CMK (cell line): ENCODE results near the gene CSE1L.
"Not testable (repeated sequence)": the region's sequence is repeated elsewhere in the genome, so short reads cannot be mapped to it uniquely, and the experiment has no call there.

ENCODE experiments used
- DNase-seq: peaks from one replicate; pipeline ENCODE4 v3.0.0-alpha.2; 2010; ENCODE audit warnings: low read depth

CSE1L gene

DNA sequence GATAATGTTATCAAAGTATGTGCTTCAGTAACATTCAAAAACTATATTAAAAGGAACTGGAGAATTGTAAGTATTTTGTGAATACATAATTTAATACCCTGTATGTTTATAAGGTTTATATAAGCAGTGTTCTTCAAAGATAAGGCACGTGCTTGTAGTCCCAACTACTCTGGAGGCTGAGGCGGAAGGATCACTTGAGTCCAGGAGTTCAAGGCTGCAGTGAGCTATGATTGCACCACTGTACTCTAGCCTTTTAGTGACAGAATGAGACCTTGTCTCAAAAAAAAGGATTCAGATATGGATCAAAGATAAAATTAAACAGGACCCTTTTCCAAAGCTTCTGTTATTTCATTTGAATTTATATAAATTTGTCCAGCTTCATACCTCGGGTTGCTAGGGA, 17.2 kb downstream of the CSE1L start:
- no peak for DNase-seq

GRCh38 chr20:49074521-49074920, 28.4 kb downstream of the CSE1L start:
- no peak for DNase-seq

DNA sequence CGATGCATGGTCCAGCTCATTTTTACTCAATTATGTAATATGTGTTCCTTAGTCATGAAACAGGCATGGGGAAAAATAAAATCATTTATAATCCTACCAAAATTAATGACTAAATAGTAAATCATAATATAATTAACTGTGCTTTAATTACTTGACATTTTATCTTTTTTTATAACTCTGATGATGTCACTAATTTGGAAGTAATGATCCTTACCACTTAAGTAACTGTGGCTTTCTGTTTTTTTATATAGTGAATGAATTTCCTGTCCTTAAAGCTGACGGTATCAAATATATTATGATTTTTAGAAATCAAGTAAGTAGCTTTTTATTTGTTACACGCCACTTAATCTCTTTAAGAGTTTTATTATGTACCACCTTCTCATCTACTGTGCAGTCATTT, 32.2 kb downstream of the CSE1L start:
- DNase-seq, result no peak

DNA sequence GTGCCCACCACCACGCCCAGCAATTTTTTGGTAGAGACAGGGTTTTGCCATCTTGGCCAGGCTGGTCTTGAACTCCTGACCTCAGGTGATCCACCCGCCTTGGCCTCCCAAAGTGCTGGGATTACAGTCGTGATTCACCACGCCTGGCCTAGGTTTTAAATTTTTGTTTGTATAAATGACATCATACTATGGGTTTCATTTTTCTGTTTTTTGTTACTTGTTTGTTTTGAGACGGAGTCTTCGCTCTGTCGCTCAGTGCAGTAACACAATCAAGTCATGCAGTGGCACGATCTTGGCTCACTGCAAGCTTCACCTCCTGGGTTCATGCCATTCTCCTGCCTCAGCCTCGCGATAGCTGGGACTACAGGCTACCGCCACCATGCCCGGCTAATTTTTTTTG, 36.2 kb downstream of the CSE1L start:
- DNase-seq, result not testable (repeated sequence)

- no peak for DNase-seq
Observed at GRCh38 chr20:49091104-49091503, 45.0 kb downstream of the CSE1L start.

DNA sequence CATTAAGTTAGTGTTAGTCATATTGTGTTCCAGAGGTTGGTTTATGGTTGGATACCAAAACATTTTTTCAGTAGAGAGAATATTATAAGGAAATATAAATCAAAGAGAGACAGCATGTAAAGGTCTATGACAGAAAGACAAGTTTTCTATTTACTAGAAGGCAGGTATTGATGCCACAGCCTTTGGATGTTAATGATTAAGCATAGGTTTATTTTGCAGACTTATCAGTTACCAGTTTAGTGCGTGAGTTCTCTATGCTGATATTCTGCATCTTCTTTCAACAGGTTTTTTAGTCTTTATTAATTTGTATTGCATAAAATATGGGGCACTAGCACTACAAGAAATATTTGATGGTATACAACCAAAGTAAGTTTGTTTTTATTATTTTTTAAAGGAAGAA, 45.6 kb downstream of the CSE1L start:
- no peak for DNase-seq

DNA sequence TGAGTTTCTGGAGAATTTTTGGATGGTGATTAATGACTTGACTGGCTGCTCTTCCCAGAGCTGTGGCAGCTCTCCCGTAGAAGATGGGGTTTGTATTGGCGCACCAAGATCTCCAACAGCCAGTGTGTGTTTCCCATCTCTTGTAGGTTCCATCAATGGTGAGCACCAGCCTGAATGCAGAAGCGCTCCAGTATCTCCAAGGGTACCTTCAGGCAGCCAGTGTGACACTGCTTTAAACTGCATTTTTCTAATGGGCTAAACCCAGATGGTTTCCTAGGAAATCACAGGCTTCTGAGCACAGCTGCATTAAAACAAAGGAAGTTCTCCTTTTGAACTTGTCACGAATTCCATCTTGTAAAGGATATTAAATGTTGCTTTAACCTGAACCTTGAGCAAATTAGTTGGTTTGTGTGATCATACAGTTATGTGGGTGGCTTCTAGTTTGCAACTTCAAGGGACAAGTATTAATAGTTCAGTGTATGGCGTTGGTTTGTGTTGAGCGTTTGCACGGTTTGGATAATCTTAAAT, 50.2 kb downstream of the CSE1L start:
- DNase-seq, result no peak

GRCh38 chr20:49097159-49097558, 51.0 kb downstream of the CSE1L start:
- no peak for DNase-seq

GRCh38 chr20:49098136-49098535, 52.0 kb downstream of the CSE1L start:
- no peak for DNase-seq

DNA sequence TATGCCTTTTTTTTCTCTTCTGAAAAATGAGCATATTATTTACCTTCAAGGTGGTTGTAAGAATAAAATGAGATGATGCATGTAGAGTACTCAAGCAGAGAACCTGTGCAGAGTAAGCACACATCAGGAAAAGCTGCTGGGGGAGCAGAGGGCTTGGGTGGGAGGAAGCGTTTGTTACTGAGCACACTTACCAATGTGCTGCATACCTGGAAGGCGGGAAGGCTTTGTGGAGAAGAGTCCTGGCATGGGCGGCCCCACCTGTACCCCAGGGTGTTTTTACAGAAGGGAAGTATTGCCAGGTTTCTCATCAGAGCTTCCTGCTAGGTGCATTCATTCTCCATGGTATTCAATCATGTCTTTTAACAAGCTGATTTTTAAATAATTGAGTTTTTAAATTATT, 52.9 kb downstream of the CSE1L start:
- no peak for DNase-seq

DNA sequence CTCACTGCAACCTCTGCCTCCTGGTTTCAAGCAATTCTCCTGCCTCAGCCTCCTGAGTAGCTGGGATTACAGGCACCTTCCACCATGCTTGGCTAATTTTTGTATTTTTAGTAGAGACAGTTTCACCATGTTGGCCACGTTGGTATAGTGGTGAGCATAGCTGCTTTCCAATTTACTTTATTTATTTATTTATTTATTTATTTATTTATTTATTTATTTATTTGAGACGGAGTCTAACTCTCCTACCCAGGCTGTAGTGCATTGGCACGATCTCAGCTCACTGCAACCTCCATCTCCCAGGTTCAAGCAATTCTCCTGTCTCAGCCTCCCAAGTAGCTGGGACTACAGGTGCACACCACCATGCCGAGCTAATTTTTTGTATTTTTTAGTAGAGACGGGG, 54.2 kb downstream of the CSE1L start:
- not testable (repeated sequence) for DNase-seq

DNA sequence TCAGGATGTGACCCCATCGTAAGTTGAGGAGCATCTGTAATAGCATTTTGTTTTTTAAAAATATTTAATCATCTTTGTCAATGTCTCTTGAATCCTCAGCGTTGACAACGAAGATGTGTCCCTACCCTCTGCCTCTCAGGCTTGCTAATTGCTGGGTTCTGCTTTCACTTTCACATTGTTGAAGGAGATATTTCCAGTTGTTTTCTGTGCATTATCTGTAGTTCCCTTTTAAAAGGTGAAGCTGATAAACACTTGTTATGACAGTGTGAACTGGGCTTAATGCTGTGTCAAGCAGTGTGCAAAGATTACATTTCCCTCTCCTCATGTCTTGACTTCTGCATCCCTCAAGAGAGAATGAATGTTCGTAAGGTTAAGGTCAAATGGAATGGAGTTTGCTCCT, 54.9 kb downstream of the CSE1L start:
- DNase-seq, result no peak

GRCh38 chr20:49103019-49103418, 56.9 kb downstream of the CSE1L start:
- no peak for DNase-seq

DNA sequence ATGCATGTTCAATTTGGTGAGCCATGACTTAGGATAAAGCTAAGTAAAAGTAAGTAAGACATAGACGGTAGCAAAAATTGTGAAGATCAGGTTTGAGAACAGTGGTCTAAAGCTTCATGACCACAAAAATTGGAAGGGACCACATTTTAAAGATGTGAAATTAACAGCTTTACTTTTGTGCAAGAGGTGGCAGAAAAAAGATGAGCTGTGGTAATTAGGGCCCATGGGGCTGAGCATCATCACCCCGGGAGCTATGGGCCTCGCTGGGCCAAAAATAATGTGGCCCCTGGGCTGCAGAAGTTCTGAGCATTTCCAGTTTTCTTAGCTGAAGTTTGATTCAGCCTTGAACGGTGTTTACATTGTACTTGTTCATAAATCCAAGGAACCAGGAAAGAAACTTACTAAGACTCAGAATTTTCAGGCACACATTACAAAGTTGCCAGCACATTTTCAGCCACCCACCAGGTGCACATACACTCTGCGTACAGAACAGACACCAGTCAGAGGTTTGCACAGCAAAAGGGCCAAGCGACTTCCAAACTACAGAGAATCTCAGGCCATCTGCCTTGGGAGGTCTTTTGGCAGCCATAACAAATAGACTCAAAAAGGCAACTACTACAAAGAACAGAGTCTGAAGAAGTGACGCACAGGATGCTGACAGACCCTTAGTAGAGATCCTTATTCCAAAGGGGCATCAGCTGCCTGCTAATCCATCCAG, 57.7 kb downstream of the CSE1L start:
- DNase-seq, result no peak

- no peak for DNase-seq
Observed at GRCh38 chr20:49104365-49104648, 58.2 kb downstream of the CSE1L start.

- not testable (repeated sequence) for DNase-seq
Observed at GRCh38 chr20:49104979-49105547, 59.0 kb downstream of the CSE1L start.

GRCh38 chr20:49106328-49106727, 60.2 kb downstream of the CSE1L start:
- no peak for DNase-seq

DNA sequence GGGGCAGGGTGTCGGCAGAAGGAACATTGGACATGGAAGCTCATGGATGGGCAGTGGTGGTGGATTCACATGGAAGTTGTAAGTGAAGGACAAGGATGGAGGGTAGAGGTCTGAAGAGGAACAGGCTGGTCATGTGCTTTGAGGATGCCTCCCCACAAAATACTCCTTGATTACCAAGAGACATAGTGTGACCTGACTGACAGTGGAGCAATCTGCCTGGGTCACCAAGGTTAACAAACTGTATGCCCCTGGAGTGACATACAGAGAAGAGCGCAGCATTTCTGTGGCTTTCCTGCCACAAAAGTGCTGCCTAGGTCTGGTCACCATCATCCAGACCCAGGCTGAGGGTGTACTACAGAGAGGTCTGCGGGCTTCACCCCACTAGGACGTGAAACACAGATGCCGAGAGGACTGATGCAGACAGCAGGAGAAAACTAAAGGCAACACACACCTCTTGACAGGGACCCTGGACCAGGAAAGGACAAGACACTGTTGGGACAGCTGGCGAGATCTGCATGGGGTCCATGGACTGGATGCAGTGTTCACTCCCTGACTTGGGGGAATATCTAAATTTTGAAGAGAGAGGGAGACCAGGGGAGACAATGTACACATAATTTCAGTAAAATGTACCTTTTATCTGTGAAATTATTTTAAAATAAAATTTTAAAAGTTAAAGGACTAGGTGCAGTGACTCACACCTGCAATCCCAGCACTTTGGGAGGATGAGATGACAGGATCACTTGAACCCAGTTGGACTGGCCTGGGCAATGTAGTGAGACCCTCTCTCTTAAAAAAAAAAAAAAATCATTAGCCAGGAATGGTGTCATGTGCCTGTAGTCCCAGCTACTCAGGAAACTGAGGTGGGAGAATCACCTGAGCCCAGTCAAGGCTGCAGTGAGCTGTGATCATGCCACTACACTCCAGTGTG, 64.9 kb downstream of the CSE1L start:
- no peak for DNase-seq

- no peak for DNase-seq
Observed at GRCh38 chr20:49112596-49113274, 66.6 kb downstream of the CSE1L start.

DNA sequence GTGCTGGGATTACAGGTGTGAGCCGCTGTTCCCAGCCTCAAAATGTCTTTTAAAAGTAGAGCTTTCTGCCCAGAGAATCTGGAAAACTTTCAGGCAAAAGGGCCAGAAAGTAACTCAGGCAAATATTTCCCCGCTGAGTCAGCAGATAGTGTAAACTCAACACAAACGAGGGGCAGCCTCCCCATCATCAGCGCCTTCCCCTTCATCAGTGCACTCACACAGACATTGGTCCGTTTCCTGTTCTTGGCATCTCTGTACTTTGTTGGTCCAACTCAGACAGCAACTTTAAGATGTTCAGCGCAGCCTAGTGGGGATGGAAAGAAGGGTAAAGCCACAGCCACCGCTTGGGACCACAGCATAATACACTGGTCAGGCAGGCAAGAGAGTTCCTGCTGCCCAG, 69.5 kb downstream of the CSE1L start:
- DNase-seq, result no peak

DNA sequence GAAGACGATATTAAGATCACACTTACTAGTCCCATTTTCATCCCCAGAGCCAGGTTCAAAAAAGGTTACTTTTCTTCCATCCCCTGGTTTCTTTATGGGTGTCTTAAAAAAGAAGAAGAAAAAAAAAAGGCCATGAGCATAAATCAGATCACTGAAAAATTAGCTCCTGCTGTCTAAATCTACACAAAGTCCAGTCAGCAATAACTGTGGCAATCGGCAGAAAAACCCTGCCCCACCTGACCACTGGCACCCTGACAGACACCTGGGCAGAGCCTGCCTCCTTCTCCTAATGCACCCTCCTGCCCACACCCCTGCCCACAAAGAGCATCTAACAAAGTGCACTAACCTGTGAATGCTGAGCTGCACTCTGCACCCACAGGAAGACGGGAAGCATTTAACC, 72.2 kb downstream of the CSE1L start:
- DNase-seq, result no peak

DNA sequence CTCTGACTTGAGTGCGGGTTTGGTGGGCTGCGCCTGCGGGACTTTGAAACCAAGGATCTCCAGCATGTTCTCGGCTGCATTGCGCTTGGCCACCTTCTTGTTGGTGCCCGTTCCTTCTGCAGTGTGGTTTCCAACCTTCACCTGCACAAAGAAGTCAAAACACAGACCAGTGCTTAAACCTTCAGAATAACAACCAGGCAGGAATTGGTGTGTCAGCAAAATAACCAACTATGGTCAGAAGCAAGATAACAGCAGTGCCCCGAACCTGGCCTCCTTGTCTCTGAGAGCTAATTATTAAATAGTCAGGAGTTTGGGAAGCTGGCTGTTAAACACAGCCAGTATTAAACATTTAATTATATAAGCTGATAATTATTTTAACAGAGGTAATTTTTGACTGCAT, 73.9 kb downstream of the CSE1L start:
- no peak for DNase-seq
